H9 (cell line): ENCODE data around the gene PRR14. TPM values are rescaled to one million over a fixed set of nuclear protein-coding genes. Genes with fewer than 3 reads are reported as not detected.

ENCODE experiments used
- DNase-seq: peaks from one replicate; pipeline ENCODE4 v3.0.0-alpha.2; 2017
- H2AFZ ChIP-seq: one replicate; pipeline ENCODE4 v1.6.1; 2013; ENCODE audit warnings: mild to moderate bottlenecking, low read length, control low read depth, moderate library complexity
- H2AK5ac ChIP-seq: 2 replicates; pipeline ENCODE4 v1.6.1; 2013; ENCODE audit warnings: low read length, control low read depth, mixed read lengths; ENCODE audit not compliant: insufficient read length
- H2BK120ac ChIP-seq: one replicate; pipeline ENCODE4 v1.6.1; 2013; ENCODE audit warnings: low read depth, mild to moderate bottlenecking, low read length, control low read depth, inconsistent platforms; ENCODE audit not compliant: poor library complexity, severe bottlenecking
- H2BK12ac ChIP-seq: 2 replicates; pipeline ENCODE4 v1.6.1; 2013; ENCODE audit warnings: low read length, control low read depth, mixed read lengths, low read depth; ENCODE audit not compliant: insufficient read length
- H2BK15ac ChIP-seq: 2 replicates; pipeline ENCODE4 v1.6.1; 2013; ENCODE audit warnings: low read depth, low read length, control low read depth
- H2BK20ac ChIP-seq: one replicate; pipeline ENCODE4 v1.6.1; 2013; ENCODE audit warnings: low read depth, mild to moderate bottlenecking, low read length, control low read depth, inconsistent platforms; ENCODE audit not compliant: poor library complexity, severe bottlenecking
- H2BK5ac ChIP-seq: 2 replicates; pipeline ENCODE4 v1.6.1; 2013; ENCODE audit warnings: low read length, control low read depth, mixed read lengths; ENCODE audit not compliant: insufficient read length
- H3K14ac ChIP-seq: 2 replicates; pipeline ENCODE4 v1.6.1; 2013; ENCODE audit warnings: low read length, control low read depth; ENCODE audit not compliant: insufficient read depth
- H3K18ac ChIP-seq: 2 replicates; pipeline ENCODE4 v1.6.1; 2013; ENCODE audit warnings: low read depth, mild to moderate bottlenecking, mixed read lengths, low read length, control low read depth; ENCODE audit not compliant: insufficient read length
- H3K23ac ChIP-seq: 2 replicates; pipeline ENCODE4 v1.6.1; 2013; ENCODE audit warnings: low read length, control low read depth, mixed read lengths, low read depth; ENCODE audit not compliant: insufficient read length
- H3K23me2 ChIP-seq: 2 replicates; pipeline ENCODE4 v1.6.1; 2013; ENCODE audit warnings: low read depth, mild to moderate bottlenecking, mixed read lengths, low read length, control low read depth; ENCODE audit not compliant: insufficient read length, poor library complexity, severe bottlenecking
- H3K27ac ChIP-seq: 2 replicates; pipeline ENCODE4 v1.5.1; 2013; ENCODE audit warnings: low read length, control low read depth, mixed read lengths, low read depth; ENCODE audit not compliant: insufficient read length
- H3K27me3 ChIP-seq: 2 replicates; pipeline ENCODE4 v1.6.1; 2013; ENCODE audit warnings: low read length, control low read depth, inconsistent platforms; ENCODE audit not compliant: insufficient read depth
- H3K4ac ChIP-seq: 2 replicates; pipeline ENCODE4 v1.6.1; 2013; ENCODE audit warnings: low read depth, mild to moderate bottlenecking, control low read depth, inconsistent platforms, low read length, moderate library complexity
- H3K4me1 ChIP-seq: 2 replicates; pipeline ENCODE4 v1.6.1; 2013; ENCODE audit warnings: low read length, control low read depth, inconsistent platforms; ENCODE audit not compliant: insufficient read depth
- H3K4me2 ChIP-seq: 2 replicates; pipeline ENCODE4 v1.6.1; 2013; ENCODE audit warnings: low read length, control low read depth, mixed read lengths; ENCODE audit not compliant: insufficient read length, insufficient read depth
- H3K56ac ChIP-seq: 2 replicates; pipeline ENCODE4 v1.6.1; 2013; ENCODE audit warnings: low read depth, mild to moderate bottlenecking, mixed read lengths, low read length, control low read depth; ENCODE audit not compliant: insufficient read length
- H3K79me1 ChIP-seq: 2 replicates; pipeline ENCODE4 v1.6.1; 2013; ENCODE audit warnings: low read depth, mild to moderate bottlenecking, moderate library complexity, low read length, control low read depth, inconsistent platforms; ENCODE audit not compliant: insufficient read depth, poor library complexity, severe bottlenecking
- H3K79me2 ChIP-seq: 2 replicates; pipeline ENCODE4 v1.6.1; 2013; ENCODE audit warnings: low read length, control low read depth, inconsistent platforms; ENCODE audit not compliant: insufficient read depth
- H3K9ac ChIP-seq: 2 replicates; pipeline ENCODE4 v1.6.1; 2013; ENCODE audit warnings: low read length, control low read depth, mixed read lengths; ENCODE audit not compliant: insufficient read length; ENCODE audit errors: extremely low read depth
- H3K9me3 ChIP-seq: one replicate; pipeline ENCODE4 v1.6.1; 2013; ENCODE audit warnings: low read depth, low read length, inconsistent platforms; ENCODE audit not compliant: control insufficient read depth
- H3T11ph ChIP-seq: one replicate; pipeline ENCODE4 v1.6.1; 2013; ENCODE audit warnings: mild to moderate bottlenecking, low read length, control low read depth, inconsistent platforms
- H4K20me1 ChIP-seq: one replicate; pipeline ENCODE4 v1.6.1; 2013; ENCODE audit not compliant: control insufficient read depth, insufficient read length, insufficient read depth
- H4K5ac ChIP-seq: 2 replicates; pipeline ENCODE4 v1.6.1; 2013; ENCODE audit warnings: low read depth, mild to moderate bottlenecking, mixed read lengths, low read length, control low read depth; ENCODE audit not compliant: insufficient read length
- H4K8ac ChIP-seq: replicated peaks from 2 replicates; pipeline ENCODE4 v1.6.1; 2013; ENCODE audit warnings: low read length, control low read depth, mixed read lengths, low read depth; ENCODE audit not compliant: insufficient read length
- H4K91ac ChIP-seq: 2 replicates; pipeline ENCODE4 v1.6.1; 2013; ENCODE audit warnings: low read depth, mild to moderate bottlenecking, moderate library complexity, mixed read lengths, low read length, control low read depth; ENCODE audit not compliant: insufficient read length
- H3K27ac Mint-ChIP-seq, 3 experiments: 2 replicates in 2 of 3; 3 replicates in 1 of 3; pipeline ENCODE4 v1.8.0; 2020 to 2021; ENCODE audit warnings: mixed read lengths in 3 of 3, mild to moderate bottlenecking in 1 of 3, moderate library complexity in 1 of 3
- H3K27me3 Mint-ChIP-seq: 2 replicates; pipeline ENCODE4 v1.8.0; 2021; ENCODE audit warnings: low read depth, mild to moderate bottlenecking, moderate library complexity, mixed read lengths
- H3K36me3 Mint-ChIP-seq, 3 experiments: 2 replicates in 2 of 3; 3 replicates in 1 of 3; pipeline ENCODE4 v1.8.0; 2020 to 2021; ENCODE audit warnings: low read depth in 3 of 3, mixed read lengths in 3 of 3; ENCODE audit not compliant: insufficient read depth in 1 of 3
- H3K4me1 Mint-ChIP-seq, 2 experiments: 2 replicates each; pipeline ENCODE4 v1.8.0; 2020; ENCODE audit warnings: mixed read lengths in 2 of 2
- H3K4me3 Mint-ChIP-seq, 2 experiments: 2 replicates in 1 of 2; 3 replicates in 1 of 2; pipeline ENCODE4 v1.8.0; 2020 to 2021; ENCODE audit warnings: mild to moderate bottlenecking in 2 of 2, mixed read lengths in 2 of 2, moderate library complexity in 1 of 2
- H3K9me3 Mint-ChIP-seq, 2 experiments: 2 replicates in 1 of 2; 3 replicates in 1 of 2; pipeline ENCODE4 v1.8.0; 2020; ENCODE audit warnings: mild to moderate bottlenecking in 2 of 2, mixed read lengths in 2 of 2, moderate library complexity in 1 of 2
- CTCF ChIP-seq: fragments of 200-600 bp; sonication (generic); conservative IDR thresholded peaks from 3 replicates; pipeline ENCODE4 v1.8.0; 2021; ENCODE audit warnings: antibody characterized with exemption, mild to moderate bottlenecking
- WGBS: extraction: QIAGEN DNeasy Blood & Tissue Kit; methylation state at CpG from one replicate; pipeline ENCODE4 v1.1.7; 2013; ENCODE audit warnings: missing lambda C conversion rate, low lambda C conversion rate, mixed read lengths; ENCODE audit not compliant: insufficient read length; ENCODE audit errors: extremely low coverage; 5-methylcytosine and 5-hydroxymethylcytosine counted together
- total RNA-seq: library from RNA; stranded (reverse); gene quantifications from 2 replicates; pipeline ENCODE4 v1.2.1, GENCODE V29; 2021

Gene PRR14
- total RNA-seq, 1 experiment from 2014 or later: 11.6 TPM

- no peak for TF ChIP-seq CTCF
- Histone ChIP-seq H2BK15ac (no peak within 1 kb of the TSS), H3K9ac (peak within 1 kb of the TSS; percentile 92), H3K23me2 (peaks cover 5% of the 10 kb centered on the region), H4K8ac (no peak within 1 kb of the TSS), H3K4me1 (no peaks in the 10 kb centered on the region), H3K4ac (0 out of 2 replicates have a peak within 1 kb of the TSS, but pooled peaks have one; percentile 20), H3K27me3 (no peaks in the 10 kb centered on the region), H3K27ac (peak within 1 kb of the TSS; percentile 11), H3T11ph (no peak within 1 kb of the TSS), H3K79me1 (no peaks in the 10 kb centered on the region), H3K4me2 (peak within 1 kb of the TSS; percentile 72), H3K79me2 (peaks cover 2% of the 10 kb centered on the region; the same call in 1 of the 2 replicates), H2AK5ac (no peak within 1 kb of the TSS), H4K5ac (peak within 1 kb of the TSS; percentile 5), H3K14ac (peak within 1 kb of the TSS; percentile 91), H2BK120ac (no peak within 1 kb of the TSS), H4K91ac (peak within 1 kb of the TSS; percentile 70), H3K18ac (peak within 1 kb of the TSS; percentile 83), H2BK20ac (no peak within 1 kb of the TSS), H3K56ac (no peak within 1 kb of the TSS), H2BK5ac (no peak within 1 kb of the TSS), H2BK12ac (no peak within 1 kb of the TSS), H3K23ac (no peak within 1 kb of the TSS), H2AFZ (peak within 1 kb of the TSS; percentile 60), H3K9me3 (no peaks in the 10 kb centered on the region), H4K20me1 (no peaks in the 10 kb centered on the region)
- H3K36me3 Mint-ChIP-seq: peaks cover 8 to 27% (median 25%) of the 10 kb centered on the region in 3 experiments; a peak in 6 of 7 replicates
- peak; percentile 98 for DNase-seq
- peaks cover 3 to 11% of the 10 kb centered on the region in 2 experiments for H3K4me1 Mint-ChIP-seq
- no peaks in the 10 kb centered on the region for H3K9me3 Mint-ChIP-seq
- no peaks in the 10 kb centered on the region; the same call in 1 of the 2 replicates for H3K27me3 Mint-ChIP-seq
- peak within 1 kb of the TSS; percentile 85 to 91 for H3K4me3 Mint-ChIP-seq
- peak within 1 kb of the TSS; percentile 95 to 99 (median 97) for H3K27ac Mint-ChIP-seq
- no CpG with 5 or more reads among the region's 63 CpGs for WGBS
These were observed 40.6 kb upstream of the PRR14 start, which contains the start of gene ZNF689 for GRCh38 chr16:30609926-30610839. TSS of gene ZNF689 (minus strand) at chr16:30610389. CDS start at chr16:30610041, 348 bp downstream.
